Suprapubic skin (tissue), 4 donors: ENCODE results near the gene VSTM2A. TPM values are rescaled to one million over a fixed set of nuclear protein-coding genes. Genes with fewer than 3 reads are reported as not detected.
A peak's percentile ranks its signal among the peaks of the same experiment; 100 is the strongest.

Experiments
- DNase-seq, 2 donors: peaks; one replicate each; pipeline ENCODE4 v3.0.0-alpha.2; 2019; ENCODE audit warnings: low spot score in 2 of 2
- H3K27ac ChIP-seq: fragments of 200-600 bp; sonication (generic); one replicate; pipeline ENCODE4 v1.5.1; 2019
- H3K27me3 ChIP-seq: fragments of 200-600 bp; sonication (generic); one replicate; pipeline ENCODE4 v1.5.1; 2019
- H3K36me3 ChIP-seq: fragments of 200-600 bp; sonication (generic); one replicate; pipeline ENCODE4 v1.5.1; 2019
- H3K4me1 ChIP-seq: fragments of 200-600 bp; sonication (generic); one replicate; pipeline ENCODE4 v1.5.1; 2019
- H3K4me3 ChIP-seq: fragments of 200-600 bp; sonication (generic); one replicate; pipeline ENCODE4 v1.5.1; 2019; ENCODE audit warnings: mild to moderate bottlenecking
- H3K9me3 ChIP-seq: fragments of 200-600 bp; sonication (generic); one replicate; pipeline ENCODE4 v1.5.1; 2019
- CTCF ChIP-seq, 2 donors: fragments of 200-600 bp in 1 of 2; fragments of 450-650 bp in 1 of 2; sonication (generic) in 1 of 2; IDR thresholded peaks; one replicate each; pipeline ENCODE4 v1.5.1; 2016 to 2019; ENCODE audit warnings: antibody characterized with exemption in 2 of 2, mild to moderate bottlenecking in 1 of 2, moderate library complexity in 1 of 2
- EP300 ChIP-seq: sonication (generic); formaldehyde crosslinking; IDR thresholded peaks from one replicate; pipeline ENCODE4 v1.6.1; 2017; ENCODE audit warnings: antibody characterized with exemption
- POLR2A ChIP-seq, 2 donors: fragments of 450-650 bp; IDR thresholded peaks; one replicate each; pipeline ENCODE4 v1.6.1; 2017; ENCODE audit warnings: antibody characterized with exemption in 2 of 2, mild to moderate bottlenecking in 2 of 2, moderate library complexity in 2 of 2
- POLR2AphosphoS5 ChIP-seq, 3 donors: sonication (generic); formaldehyde crosslinking; IDR thresholded peaks; one replicate each; pipeline ENCODE4 v1.6.1; 2017; ENCODE audit warnings: antibody characterized with exemption in 3 of 3
- WGBS: methylation state at CpG from one replicate; pipeline ENCODE4 v1.1.5; 2018; 5-methylcytosine and 5-hydroxymethylcytosine counted together
- total RNA-seq, 4 donors: library from RNA; depleted of rRNA; stranded (reverse); fragments of >200 nt; gene quantifications; one replicate each; pipeline ENCODE4 v1.1.0, GENCODE V29; 2016

Gene VSTM2A
- total RNA-seq, 4 donors from 2014 or later = 0.49 TPM; not detected in 3

DNA sequence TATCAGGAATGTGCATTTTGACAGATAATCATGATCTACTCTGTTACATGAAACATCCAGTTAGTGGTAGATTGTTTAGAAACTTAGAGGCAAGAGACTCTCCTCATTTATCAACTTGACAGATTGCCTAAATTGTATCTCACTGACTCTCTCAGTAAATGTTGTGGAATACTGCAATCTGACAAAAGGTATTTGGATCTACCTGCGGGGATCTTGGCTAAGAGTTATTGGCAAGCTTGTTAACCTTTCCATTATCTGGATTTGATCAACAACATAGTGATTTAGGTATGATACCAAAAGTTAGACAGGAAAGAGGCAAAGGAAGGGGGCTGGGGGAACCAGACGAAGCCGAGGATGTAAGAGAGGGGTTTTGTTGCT lies 2.0 kb downstream of the VSTM2A start:
- DNase-seq = no peak
- Histone ChIP-seq H3K4me3 (no peak overlapping the region), H3K36me3 (no peaks in the 10 kb centered on the region), H3K9me3 (no peaks in the 10 kb centered on the region), H3K27ac (no peak overlapping the region), H3K4me1 (peaks cover 24% of the 10 kb centered on the region), H3K27me3 (peaks cover 87% of the 10 kb centered on the region)
- TF ChIP-seq POLR2A (IDR thresholded peaks at IDR 0.05) (no peak), POLR2AphosphoS5 (IDR thresholded peaks at IDR 0.05) (no peak), CTCF (IDR thresholded peaks at IDR 0.05) (no peak), EP300 (no peak)
- WGBS = 6% methylated on average over 3 of the region's 3 CpGs

GRCh38 chr7:54544527-54545240 lies 2.5 kb downstream of the VSTM2A start:
- no peak for TF ChIP-seq CTCF (IDR thresholded peaks at IDR 0.05)
- Histone ChIP-seq H3K27ac (no peak overlapping the region), H3K36me3 (no peaks in the 10 kb centered on the region), H3K9me3 (no peaks in the 10 kb centered on the region), H3K27me3 (peaks cover 83% of the 10 kb centered on the region), H3K4me1 (peaks cover 24% of the 10 kb centered on the region), H3K4me3 (no peak overlapping the region)
- DNase-seq = no peak
- 4% methylated on average over 27 of the region's 45 CpGs for WGBS

DNA sequence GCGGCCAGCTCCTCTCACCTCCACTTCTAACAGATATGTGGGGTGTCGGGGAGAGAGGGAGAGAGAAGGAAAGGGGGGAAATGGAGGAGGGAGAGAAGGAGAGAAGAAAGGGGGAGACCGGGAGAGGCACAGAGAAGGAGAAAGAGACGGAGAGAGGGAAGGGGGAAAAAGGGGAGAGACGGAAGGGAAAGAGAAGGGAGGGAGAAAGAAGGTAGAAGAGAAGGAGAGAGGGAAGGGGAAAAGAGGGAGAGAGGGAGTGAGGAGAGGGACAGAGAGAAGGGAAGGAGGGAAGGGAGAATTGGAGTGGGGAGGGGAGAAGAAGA lies 3.0 kb downstream of the VSTM2A start:
- peaks cover 82% of the 10 kb centered on the region for H3K27me3 ChIP-seq
- no peak overlapping the region for H3K4me3 ChIP-seq
- no peaks in the 10 kb centered on the region for H3K9me3 ChIP-seq
- no peak for DNase-seq
- H3K4me1 ChIP-seq = peaks cover 24% of the 10 kb centered on the region
- no peaks in the 10 kb centered on the region for H3K36me3 ChIP-seq
- no peak for TF ChIP-seq POLR2AphosphoS5 (IDR thresholded peaks at IDR 0.05)
- TF ChIP-seq POLR2A (IDR thresholded peaks at IDR 0.05) = no peak
- no peak for TF ChIP-seq EP300
- no peak for TF ChIP-seq CTCF (IDR thresholded peaks at IDR 0.05)
- no peak overlapping the region for H3K27ac ChIP-seq
- WGBS = 6% methylated on average over 5 of the region's 5 CpGs

DNA sequence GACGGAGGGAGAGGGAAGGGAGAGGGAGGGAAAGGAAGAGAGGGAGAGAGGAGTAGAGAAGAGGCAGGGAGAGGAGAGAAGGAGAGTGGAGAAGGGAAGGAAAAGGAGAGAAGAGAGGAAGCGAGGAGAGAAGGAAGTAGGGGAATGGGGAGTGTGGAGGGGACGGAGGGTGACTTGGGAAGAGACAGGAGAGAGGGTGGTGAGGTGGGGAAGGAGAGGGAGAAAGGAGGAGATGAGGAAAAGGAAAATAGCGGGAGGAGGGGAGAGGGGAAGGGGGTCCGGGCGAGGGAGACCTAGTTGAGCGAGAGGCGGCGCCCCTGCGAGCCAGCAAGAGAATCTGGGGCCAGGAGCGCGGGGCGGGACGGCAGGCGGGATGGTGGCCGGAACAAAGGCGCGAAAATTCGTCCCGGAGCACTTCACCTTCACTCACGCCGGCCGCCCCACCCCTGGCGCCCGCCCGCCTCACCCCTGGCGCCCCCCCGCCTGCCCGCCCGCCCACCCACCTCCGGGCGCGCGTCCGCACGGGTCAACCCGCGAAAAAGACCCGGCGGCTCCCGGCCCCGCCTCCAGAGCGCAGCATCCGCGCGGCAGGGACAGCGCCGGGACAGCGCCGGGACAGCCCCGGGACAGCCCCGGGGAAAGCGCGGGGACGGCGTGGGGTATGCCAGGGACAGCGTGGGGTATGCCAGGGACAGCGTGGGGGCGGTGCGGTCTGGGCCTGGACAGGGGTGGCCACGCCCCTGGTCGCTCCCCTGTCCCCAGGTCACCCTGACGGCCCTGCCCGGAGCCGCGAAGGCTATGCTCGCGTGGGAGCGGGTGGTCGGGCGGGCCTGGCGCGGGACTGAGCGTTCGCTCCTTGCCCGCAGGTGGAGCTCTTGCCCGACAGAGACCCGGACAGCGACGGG lies 4.2 kb downstream of the VSTM2A start:
- Histone ChIP-seq H3K27ac (no peak overlapping the region), H3K4me1 (peaks cover 24% of the 10 kb centered on the region), H3K36me3 (no peaks in the 10 kb centered on the region), H3K4me3 (peak overlapping the region; percentile 29), H3K27me3 (peaks cover 72% of the 10 kb centered on the region), H3K9me3 (no peaks in the 10 kb centered on the region)
- no peak for DNase-seq
- TF ChIP-seq POLR2A (IDR thresholded peaks at IDR 0.05) (no peak), EP300 (no peak), CTCF (IDR thresholded peaks at IDR 0.05) (no peak), POLR2AphosphoS5 (IDR thresholded peaks at IDR 0.05) (no peak)
- 4% methylated on average over 33 of the region's 80 CpGs for WGBS

DNA sequence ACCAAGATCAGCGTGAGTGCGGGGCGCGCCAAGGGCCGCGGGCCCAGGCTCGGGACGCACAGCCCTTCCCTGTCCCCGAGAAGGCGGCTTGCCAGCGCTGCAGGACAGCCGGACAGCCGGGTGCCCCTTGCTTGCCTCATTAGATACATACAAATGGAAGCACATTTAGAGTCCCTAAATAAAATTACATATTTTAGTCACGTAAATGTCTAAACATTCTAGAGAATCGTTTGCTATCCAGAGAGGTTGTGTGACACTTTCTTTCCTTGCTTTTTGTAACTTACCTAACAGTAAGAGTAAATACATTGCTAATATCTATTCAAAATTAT lies 4.8 kb downstream of the VSTM2A start:
- Histone ChIP-seq H3K36me3 (no peaks in the 10 kb centered on the region), H3K27me3 (peaks cover 66% of the 10 kb centered on the region), H3K9me3 (no peaks in the 10 kb centered on the region), H3K27ac (no peak overlapping the region), H3K4me3 (peak overlapping the region; percentile 29), H3K4me1 (peaks cover 18% of the 10 kb centered on the region)
- WGBS = 17% methylated on average over 4 of the region's 15 CpGs
- TF ChIP-seq CTCF (IDR thresholded peaks at IDR 0.05) = no peak
- TF ChIP-seq POLR2A (IDR thresholded peaks at IDR 0.05) = no peak
- TF ChIP-seq EP300 = no peak
- TF ChIP-seq POLR2AphosphoS5 (IDR thresholded peaks at IDR 0.05) = no peak
- no peak for DNase-seq
